PC-9 (cell line): ENCODE measurements around the gene POLRMT. TPM values are rescaled to one million over a fixed set of nuclear protein-coding genes. Genes with fewer than 3 reads are reported as not detected.

Source experiments
- BruUV-seq: library from RNA; stranded (reverse); fragments of 400-500 nt; replicated peaks from 2 replicates; lab custom pipeline; 2021; lab: Mats Ljungman, UMichigan
- CTCF ChIA-PET: fragments of 300-600 bp; sonication (Branson Sonifier 250); formaldehyde crosslinking; loops from one replicate; lab custom pipeline; 2022; ENCODE audit warnings: antibody characterized with exemption; lab: Charles Lee
- POLR2A ChIA-PET: fragments of 300-600 bp; sonication (Branson Sonifier 250); formaldehyde crosslinking; loops from one replicate; lab custom pipeline; 2022; ENCODE audit warnings: antibody characterized with exemption; ENCODE audit not compliant: unreplicated experiment; lab: Charles Lee
- DNase-seq, 2 experiments: peaks; one replicate each; pipeline versions ENCODE4 v3.0.0 to v3.0.0-alpha.2; 2015 to 2022; ENCODE audit warnings: mixed read lengths in 1 of 2
- H2AFZ ChIP-seq: fragments of 200-600 bp; sonication (generic); 2 replicates; pipeline ENCODE4 v1.8.1; 2017; ENCODE audit warnings: antibody characterized with exemption
- H3F3A ChIP-seq: fragments of 200-600 bp; sonication (generic); 2 replicates; pipeline ENCODE4 v1.8.1; 2017; ENCODE audit warnings: antibody characterized with exemption, mild to moderate bottlenecking, low read depth; ENCODE audit not compliant: insufficient read depth
- H3K27ac ChIP-seq: fragments of 200-600 bp; sonication (generic); 2 replicates; pipeline ENCODE4 v1.6.1; 2016; ENCODE audit warnings: mixed run types
- H3K27me3 ChIP-seq: fragments of 200-600 bp; sonication (generic); 2 replicates; pipeline ENCODE4 v1.6.1; 2016; ENCODE audit warnings: low read depth, mixed run types; ENCODE audit not compliant: insufficient read depth
- H3K36me3 ChIP-seq: fragments of 200-600 bp; sonication (generic); 2 replicates; pipeline ENCODE4 v1.6.1; 2016; ENCODE audit warnings: low read depth, mixed run types
- H3K4me1 ChIP-seq: fragments of 200-600 bp; sonication (generic); replicated peaks from 2 replicates; pipeline ENCODE4 v1.6.1; 2016; ENCODE audit warnings: mixed run types; ENCODE audit not compliant: insufficient read depth
- H3K4me2 ChIP-seq: fragments of 200-600 bp; sonication (generic); 2 replicates; pipeline ENCODE4 v1.6.1; 2017; ENCODE audit warnings: mixed run types
- H3K4me3 ChIP-seq: fragments of 200-600 bp; sonication (generic); 2 replicates; pipeline ENCODE4 v1.6.1; 2016; ENCODE audit warnings: mixed run types
- H3K79me2 ChIP-seq: fragments of 200-600 bp; sonication (generic); 2 replicates; pipeline ENCODE4 v1.6.1; 2017; ENCODE audit warnings: low read depth, mixed run types
- H3K9me2 ChIP-seq: fragments of 200-600 bp; sonication (generic); 2 replicates; pipeline ENCODE4 v1.8.1; 2017; ENCODE audit warnings: mild to moderate bottlenecking; ENCODE audit not compliant: insufficient read depth
- H3K9me3 ChIP-seq: fragments of 200-600 bp; sonication (generic); 2 replicates; pipeline ENCODE4 v1.8.1; 2016; ENCODE audit warnings: low read depth; ENCODE audit not compliant: insufficient read depth
- H4K20me1 ChIP-seq: fragments of 200-600 bp; sonication (generic); 2 replicates; pipeline ENCODE4 v1.8.1; 2017; ENCODE audit not compliant: insufficient read depth
- CTCF ChIP-seq: fragments of 200-600 bp; sonication (generic); conservative IDR thresholded peaks from 2 replicates; pipeline ENCODE4 v1.6.1; 2017; ENCODE audit warnings: mixed run types, antibody characterized with exemption, mild to moderate bottlenecking, moderate library complexity
- EZH2 ChIP-seq: fragments of 200-600 bp; sonication (generic); IDR thresholded peaks from 2 replicates; pipeline ENCODE4 v1.8.0; 2017; ENCODE audit warnings: antibody characterized with exemption, low read depth
- intact Hi-C: fragments of 100-400 bp; cut with micrococcal nuclease; formaldehyde crosslinking; loops from one replicate; pipeline ENCODE4 v1.10.0; 2022; ENCODE audit not compliant: unreplicated experiment
- total RNA-seq: library from RNA; stranded (reverse); gene quantifications from 2 replicates; pipeline ENCODE4 v1.2.3, GENCODE V29; 2021

The POLRMT gene
- total RNA-seq, 1 experiment from 2014 or later, result 46.4 TPM

GRCh38 chr19:579842-580155 is 53.5 kb downstream of the POLRMT start:
- Histone ChIP-seq H3K27ac (no peak overlapping the region), H3K4me2 (no peak overlapping the region), H3K79me2 (peaks cover 55% of the 10 kb centered on the region), H4K20me1 (peaks cover 86% of the 10 kb centered on the region), H3K36me3 (no peaks in the 10 kb centered on the region; the same call in 1 of the 2 replicates), H3K27me3 (no peaks in the 10 kb centered on the region), H3K9me2 (no peaks in the 10 kb centered on the region), H3K4me3 (no peak overlapping the region), H3K9me3 (no peaks in the 10 kb centered on the region), H3K4me1 (peaks cover 24% of the 10 kb centered on the region), H2AFZ (no peak overlapping the region), H3F3A (peaks cover 40% of the 10 kb centered on the region)
- ChIA-PET CTCF (no interaction called here), POLR2A (no interaction called here)
- BruUV-seq, result no TSS peak
- intact Hi-C loops, result loop anchor here (10.0 kb wide), 1 partner anchor 345 kb away; the partner anchor contains the start of gene ARID3A
- no peak for DNase-seq
- no peak for TF ChIP-seq EZH2
- no peak for TF ChIP-seq CTCF

GRCh38 chr19:579111-579841 is 54.1 kb downstream of the POLRMT start:
- H3K4me1 ChIP-seq, result peaks cover 30% of the 10 kb centered on the region
- peaks cover 86% of the 10 kb centered on the region for H4K20me1 ChIP-seq

More at GRCh38 chr19:579111-579841, 54.1 kb downstream of the POLRMT start:
- H3K27ac ChIP-seq, result no peak overlapping the region
- POLR2A ChIA-PET, result no interaction called here
- peaks cover 60% of the 10 kb centered on the region for H3K79me2 ChIP-seq
- H2AFZ ChIP-seq, result no peak overlapping the region
- H3K4me2 ChIP-seq, result no peak overlapping the region
- H3K36me3 ChIP-seq, result no peaks in the 10 kb centered on the region; the same call in 1 of the 2 replicates
- intact Hi-C loops, result loop anchor here (10.0 kb wide), 1 partner anchor 346 kb away; the partner anchor contains the start of gene ARID3A
- H3K4me3 ChIP-seq, result no peak overlapping the region
- H3K27me3 ChIP-seq, result no peaks in the 10 kb centered on the region
- TF ChIP-seq CTCF, result no peak
- TF ChIP-seq EZH2, result no peak
- CTCF ChIA-PET, result no interaction called here
- no TSS peak for BruUV-seq
- no peaks in the 10 kb centered on the region for H3K9me3 ChIP-seq
- H3F3A ChIP-seq, result peaks cover 42% of the 10 kb centered on the region
- no peak for DNase-seq
- H3K9me2 ChIP-seq, result no peaks in the 10 kb centered on the region
